Activated T-cell treated with anti-CD3 and anti-CD28 coated beads, Interleukin-2, amount 50 U/mL, for 48 hours (primary cell): ENCODE data around the gene NEK5.
"Not testable (repeated sequence)": the region's sequence is repeated elsewhere in the genome, so short reads cannot be mapped to it uniquely, and the experiment has no call there.

Experiments used
- DNase-seq, 2 experiments: peaks; one replicate each; pipeline ENCODE4 v3.0.0-alpha.2; 2020

Gene NEK5

DNA sequence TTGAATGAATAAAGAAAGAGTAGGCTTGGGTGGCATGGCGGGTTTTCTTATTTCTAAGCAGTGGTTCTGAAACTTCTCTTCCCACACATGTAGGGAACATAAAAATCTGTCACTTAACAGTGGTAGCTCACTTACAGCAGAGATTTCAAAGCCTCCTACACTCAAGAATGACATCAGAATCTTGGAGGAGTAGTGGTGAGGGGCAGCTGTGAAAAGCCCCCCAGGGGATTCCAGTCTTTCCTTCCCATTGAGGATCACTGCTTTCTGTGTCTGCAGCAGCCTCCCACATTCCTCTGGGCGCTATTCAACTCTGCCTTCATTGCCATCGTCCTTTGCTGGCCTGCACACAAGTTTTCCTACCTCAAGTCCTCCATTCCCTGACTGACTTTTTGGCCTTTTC, 8.6 kb upstream of the NEK5 start:
- no peak for DNase-seq

DNA sequence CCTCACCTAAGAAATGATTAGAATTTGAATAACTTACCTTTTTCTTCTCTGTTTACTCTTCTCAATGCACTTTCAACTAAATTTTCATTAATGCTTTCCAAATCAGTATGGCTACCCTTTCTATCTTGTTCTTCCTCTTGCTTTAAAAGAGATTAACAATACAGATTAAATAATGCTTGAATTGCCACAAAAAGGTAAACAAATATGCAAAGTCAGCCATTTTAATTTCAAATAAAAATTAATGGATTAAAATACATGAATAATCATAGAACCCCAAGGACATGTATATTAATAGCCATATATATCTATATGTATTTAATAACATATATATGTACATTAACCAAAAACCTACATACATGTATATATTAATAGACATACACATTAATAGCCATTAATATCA, 7.9 kb upstream of the NEK5 start:
- no peak for DNase-seq

DNA sequence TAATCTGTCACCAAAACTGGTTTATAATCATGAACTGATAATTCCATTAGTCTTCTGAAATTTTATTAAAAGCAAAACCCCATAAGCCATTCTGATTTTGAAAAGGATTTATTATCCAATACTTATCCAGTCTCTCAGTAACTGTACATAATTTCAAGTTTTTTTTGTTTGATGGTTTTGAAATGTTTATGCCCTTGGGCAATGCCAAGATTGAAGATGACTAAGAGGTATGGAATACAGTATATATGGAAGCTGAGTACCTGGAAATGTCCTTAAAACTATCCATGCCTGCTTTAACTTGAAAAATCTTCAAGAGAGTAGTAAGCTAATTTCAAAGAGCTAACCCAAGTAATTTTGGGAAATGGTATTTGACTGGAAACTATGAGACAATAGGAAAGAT, 1.8 kb upstream of the NEK5 start:
- DNase-seq = no peak

DNA sequence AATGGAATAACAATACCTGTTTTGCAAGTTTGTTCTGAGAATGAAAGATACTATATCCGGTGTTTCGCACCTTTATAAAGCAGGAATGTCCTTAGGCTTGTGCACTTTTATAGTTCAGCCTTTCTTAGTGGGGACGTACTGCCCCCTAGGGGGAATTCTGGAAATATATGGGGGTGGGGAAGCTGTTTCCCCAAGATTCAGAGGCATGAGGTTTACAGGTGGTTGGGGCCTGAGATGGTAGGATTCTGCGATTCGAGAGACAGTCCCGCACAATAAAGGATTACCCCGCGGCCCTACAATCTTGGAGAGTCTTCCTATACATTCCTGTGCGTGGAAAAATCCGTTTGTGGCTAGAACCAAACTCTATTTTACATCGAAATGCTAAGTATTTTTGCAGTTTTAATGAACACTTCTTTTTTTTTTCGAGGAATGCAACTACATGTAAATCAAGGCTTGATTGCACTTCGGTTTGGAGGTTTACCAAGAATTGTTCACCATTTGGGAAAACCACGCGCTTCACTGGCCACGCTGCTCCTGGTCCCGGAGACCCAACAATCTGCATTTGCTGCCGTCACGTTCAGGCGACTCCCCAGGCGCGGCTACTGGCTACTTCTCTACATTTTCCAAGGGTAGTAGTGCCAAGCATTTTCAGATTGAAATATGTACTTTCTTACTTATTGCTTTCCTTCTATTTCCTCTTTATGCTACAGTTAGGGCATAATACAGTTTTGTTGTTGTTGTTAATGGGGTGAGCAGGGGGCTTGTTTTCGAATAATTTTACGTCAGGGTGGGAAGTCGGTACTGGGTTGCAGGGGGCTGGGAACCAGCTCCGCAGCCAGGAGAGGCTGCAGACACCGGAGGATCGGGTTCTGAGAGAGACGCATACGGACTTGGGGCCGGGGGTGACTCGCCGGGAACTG, 830 bp downstream of the NEK5 start:
- DNase-seq = peak; percentile 67 to 68

DNA sequence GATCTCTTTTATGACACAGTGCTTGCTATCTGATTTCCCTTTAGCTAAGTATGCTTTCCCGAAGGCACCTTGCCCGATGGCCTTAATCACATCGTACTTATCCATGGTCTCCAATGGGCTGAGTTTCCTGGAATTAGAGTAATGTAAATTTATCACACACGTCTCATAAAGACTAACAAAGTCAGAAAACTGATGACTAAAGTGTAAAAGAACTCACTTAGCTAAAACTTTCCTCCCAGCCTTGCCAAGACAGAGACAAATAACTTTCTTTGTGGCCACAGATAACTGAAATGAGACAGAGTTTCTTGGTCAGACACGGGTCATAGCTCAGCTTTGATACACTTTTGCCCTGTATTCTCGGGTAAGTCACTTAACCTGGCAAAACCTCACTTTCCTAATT, 1.5 kb downstream of the NEK5 start:
- DNase-seq = no peak

DNA sequence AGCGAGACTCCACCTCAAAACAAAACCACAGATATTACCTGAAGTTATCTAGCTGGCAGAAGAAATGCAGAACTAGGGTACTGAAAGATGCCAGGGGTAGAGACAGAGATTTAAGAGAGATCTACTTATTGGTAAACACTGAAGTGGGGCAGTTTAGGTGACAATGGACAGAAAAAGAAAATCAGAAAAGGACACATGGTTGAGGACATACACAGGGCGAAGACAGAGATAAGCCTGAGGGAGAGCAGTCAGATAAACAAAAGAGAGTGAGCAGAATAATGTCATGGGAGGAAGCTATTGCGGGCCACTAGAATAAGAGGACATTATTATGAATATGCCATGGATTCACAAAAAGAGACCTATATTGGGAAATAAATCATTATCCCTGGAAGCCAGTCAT, 3.3 kb downstream of the NEK5 start:
- DNase-seq = no peak

DNA sequence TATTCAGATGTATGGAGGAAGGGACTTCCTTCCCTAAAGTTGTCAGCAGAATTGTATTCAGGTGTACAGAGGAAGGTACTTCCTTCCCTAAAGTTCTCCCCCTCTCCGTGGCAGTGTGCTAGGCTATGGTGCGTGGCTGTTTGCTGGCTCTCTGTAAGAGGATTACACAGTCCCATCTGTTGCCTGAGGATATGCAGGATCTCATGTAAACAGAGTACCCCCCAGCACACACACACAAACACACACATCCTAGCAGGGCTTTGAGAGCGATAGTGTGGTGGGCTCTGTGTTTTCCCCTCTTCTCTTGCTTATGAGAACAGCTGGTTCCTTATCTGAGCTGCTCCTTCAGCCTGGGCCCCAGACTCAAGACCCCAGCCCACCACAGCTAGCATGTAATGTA, 10.3 kb downstream of the NEK5 start:
- no peak for DNase-seq

DNA sequence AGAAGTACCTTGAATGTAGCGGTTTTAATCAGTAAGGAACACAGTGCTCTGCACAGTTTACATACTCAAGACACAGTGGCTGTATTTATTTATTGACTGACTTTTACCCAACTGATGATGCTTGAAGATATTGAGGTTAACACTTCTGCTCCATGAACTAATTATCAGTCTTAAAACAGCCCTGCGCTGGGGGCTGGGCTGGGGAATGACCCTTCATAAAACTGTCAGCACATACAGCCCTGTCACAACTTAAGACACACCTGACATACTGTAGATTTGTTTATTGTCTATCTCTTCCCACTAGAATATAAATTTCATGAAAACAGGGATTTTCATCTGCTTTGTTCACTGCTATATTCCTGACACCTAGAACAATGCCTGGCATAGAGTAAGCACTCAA, 10.8 kb downstream of the NEK5 start:
- DNase-seq = no peak

DNA sequence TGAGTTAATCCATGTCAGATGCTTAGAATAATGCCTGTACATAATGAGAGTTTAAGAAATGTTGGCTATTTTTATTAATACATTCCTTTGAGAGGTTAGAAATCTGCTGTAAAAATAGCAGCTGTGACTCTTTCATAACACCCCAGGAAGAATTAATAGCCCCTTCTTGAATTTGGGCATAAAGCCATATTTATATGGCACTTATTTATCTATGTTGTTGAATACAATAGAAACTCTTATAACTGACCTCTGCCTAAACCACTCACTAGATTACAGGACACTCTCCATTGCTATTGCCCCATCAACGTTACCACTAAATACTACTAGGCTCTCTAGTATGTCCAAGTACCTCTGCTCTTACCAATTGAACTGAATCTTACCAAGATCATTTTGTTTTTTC, 16.3 kb downstream of the NEK5 start:
- DNase-seq = no peak

DNA sequence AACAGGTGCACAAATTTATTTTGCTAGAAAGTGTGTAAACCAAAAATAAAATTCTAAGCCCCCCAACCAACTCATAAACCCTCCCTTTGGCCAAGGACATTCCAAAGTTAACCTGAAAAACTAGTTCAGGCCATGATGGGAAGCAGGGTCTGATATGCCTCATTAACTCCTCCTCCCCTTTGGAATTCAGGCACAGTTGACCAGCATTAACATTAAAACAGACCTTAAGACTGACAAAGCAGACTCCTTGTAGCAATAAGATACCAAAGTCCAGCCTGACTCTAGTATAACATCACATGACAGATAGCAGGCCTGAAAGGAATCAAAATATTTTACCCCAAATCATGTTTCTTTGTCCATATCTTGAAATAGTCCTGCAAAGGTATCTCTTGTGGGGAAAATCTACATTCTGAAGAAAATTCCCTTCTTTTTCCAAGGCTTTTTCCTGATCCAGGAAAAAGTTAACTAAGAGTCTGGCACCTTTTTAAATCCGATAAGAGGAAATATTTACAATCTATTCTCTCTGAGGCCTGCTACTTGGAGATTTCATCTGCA, 19.7 kb downstream of the NEK5 start:
- no peak for DNase-seq

DNA sequence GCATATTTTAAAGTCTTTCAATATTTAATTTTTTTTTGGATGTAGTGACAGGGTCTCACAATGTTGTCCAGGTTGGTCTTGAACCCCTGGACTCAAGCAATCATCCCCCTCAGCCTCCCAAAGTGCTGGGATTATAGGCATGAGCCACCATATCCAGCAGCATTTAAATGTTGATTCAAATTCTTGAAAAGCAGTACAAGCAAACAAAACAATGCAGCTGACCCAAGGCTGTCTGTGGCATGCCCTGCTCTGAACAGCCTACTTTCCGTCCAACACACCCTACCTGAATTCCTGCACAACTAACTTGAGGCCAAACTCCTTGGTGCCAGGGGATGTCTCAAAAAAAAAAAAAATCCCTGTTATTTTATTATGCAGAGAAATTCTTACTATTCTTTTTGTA, 23.0 kb downstream of the NEK5 start:
- DNase-seq = no peak

DNA sequence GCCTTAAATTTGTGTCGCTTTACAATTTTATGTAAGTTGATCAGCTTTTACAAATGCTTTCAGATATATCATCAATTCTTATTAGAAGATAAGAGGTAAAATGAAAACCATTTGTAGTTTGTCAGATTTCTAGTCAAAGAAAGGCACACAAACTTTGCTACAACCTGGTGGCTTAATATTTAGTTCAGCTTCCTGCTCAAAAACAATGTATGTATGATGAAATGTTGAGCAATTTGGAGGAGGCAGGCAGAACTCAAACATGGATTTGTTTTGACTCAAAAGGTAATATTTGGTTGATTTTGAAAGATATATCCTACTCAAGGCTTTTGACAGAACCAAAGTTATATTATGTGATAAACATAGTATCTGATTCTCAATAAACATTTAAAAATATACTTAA, 24.2 kb downstream of the NEK5 start:
- DNase-seq = no peak

DNA sequence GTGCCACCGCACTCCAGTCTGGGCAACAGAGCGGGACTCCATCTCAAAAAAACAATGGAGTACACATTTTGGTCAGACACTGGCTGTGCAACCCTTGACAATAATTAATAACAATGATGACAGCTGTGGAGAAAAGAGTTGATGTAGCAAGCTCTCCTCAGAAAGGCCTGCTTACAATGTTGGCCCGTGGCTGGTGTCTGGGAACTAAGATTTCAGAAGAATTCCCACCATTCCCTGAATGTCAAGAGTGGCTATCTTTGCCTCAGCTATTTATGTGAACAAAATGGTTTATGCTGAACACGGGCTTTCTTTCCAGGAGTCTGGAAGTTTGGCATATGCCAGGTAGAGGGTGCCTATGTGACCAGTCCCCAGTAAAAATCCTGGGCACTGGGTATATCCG, 25.5 kb downstream of the NEK5 start:
- no peak for DNase-seq

DNA sequence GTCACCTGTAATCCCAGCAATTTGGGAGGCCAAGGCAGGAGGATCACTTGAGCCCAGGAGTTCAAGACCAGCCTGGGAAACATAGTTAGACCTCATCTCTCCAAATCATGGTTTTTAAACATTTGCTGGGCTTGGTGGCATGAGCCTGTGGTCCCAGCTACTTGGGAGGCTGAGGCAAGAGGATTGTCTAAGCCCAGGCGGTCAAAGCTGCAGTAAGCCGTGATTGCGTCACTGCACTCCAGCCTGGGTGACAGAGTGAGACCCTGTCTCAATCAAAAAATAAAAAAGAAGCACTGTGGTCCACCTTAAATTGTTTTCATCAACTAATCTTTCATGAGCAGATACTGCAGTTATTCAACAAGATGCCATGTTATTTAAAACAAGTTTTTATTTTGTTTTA, 26.4 kb downstream of the NEK5 start:
- not testable (repeated sequence) for DNase-seq

DNA sequence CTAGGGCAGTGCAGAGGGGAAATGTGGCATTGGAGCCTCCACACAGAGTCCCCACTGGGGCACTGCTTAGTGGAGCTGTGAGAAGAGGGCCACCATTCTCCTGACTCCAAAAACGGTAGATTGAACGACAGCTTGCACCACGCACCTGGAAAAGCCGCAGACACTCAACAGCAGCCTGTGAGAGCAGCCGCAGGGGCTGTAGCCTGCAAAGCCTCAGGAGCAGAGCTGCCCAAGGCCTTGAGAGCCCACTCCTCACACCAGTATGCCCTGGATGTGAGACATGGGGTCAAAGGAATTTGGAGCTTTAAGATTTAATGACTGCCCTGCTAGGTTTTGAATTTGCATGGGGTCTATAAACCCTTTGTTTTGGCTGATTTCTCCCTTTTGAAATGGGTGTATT, 31.7 kb downstream of the NEK5 start:
- DNase-seq = no peak

DNA sequence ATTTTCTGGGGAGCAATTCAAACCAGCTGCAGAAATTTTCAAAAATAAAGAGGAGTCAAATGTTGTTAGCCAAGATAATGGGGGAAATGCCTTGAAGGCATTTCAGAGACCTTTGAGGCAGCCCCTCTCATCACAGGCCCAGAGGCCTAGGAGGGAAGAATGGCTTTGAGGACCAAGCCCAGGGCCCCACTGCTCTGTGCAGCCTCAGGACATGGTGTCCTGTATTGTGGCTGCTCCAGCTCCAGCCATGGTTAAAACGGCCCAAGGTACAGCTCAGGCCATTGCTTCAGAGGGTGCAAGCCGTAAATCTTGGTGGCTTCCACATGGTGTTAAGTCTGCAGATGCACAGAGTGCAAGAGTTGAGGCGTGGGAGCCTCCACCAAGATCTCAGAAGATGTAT, 32.1 kb downstream of the NEK5 start:
- no peak for DNase-seq

DNA sequence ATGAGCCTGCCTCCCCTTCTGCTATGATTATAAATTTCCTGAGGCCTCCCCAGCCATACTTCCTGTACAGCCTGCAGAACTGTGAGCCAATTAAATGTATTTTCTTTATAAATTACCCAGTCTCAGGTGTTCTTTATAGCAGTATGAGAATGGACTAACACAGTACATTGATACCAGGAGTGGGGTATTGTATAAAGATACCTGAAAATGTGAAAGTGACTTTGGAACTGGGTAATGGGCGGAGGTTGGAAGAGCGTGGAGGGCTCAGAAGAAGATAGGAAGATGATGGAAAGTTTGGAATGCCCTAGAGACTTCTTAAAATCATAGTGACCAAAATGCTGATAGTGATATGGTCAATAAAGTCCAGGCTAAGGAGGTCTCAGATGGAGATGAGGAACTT, 32.8 kb downstream of the NEK5 start:
- DNase-seq = no peak

DNA sequence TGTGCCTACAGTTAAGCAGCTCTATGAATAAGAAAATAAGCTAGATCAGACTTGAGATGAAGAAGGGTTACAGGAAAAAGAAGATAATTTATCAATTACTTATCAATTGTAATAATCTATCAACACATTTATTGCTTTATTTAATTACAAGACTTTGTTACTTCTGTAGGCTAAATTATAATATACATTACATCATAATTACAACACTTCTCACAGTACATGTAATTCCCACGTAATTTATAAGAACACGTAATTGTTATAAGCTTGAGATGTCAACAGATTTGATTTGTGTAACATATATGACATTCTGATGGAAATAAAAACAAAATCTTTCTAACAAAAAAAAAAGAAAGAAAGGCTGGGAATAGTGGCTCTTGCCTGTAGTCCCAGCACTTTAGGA, 36.8 kb downstream of the NEK5 start:
- DNase-seq = no peak

DNA sequence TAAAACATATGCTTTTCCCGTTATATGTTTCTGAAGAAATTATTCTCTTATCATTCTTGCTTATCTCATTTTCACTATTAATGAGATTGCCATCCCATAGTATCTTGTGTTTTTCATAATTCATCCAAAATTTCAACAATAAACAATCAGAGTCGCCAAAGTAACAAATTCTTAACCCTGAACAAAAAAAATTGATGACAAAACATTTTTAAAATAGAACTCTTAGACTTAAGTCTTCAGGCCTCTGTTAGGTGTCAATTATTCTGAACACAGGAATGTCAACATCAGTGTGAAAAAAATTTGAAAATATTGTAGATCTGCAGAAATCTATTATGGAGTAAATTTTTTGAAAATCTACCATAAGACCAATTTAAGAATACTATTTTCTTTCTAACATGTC, 37.4 kb downstream of the NEK5 start:
- no peak for DNase-seq

DNA sequence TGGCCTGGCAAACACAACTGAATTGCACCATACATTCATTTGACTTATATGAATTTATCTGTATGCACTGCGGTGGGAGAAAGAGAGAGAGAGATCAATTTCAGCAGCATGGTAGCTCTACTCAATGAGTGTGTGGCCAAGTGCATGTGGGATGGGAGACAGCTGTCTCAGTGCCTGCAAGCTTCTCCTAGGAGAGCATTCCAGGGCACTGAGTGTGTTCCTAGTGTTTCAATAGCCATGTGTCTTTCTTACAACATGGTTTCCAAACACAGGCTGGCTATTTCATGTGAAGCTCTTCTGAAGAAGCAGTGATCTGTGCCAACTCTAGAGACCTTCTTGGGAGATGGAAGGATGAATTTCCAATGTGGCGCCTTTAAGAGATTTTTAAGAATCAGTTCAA, 43.5 kb downstream of the NEK5 start:
- no peak for DNase-seq

DNA sequence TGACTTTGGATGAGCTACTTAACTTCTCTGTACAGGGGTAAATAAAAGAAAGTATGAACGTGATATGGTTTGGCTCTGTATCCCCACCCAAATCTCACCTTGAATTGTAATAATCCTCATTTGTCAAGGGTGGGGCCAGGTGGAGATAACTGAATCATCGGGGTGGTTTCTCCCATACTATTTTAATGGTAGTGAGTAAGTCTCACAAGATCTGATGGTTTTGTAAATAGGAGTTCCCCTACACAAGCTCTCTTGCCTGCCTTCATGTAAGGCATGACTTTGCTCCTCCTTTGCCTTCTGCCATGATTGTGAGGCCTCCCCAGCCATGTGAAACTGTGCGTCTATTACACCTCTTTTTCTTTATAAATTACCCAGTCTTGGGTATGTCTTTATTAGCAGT, 43.9 kb downstream of the NEK5 start:
- DNase-seq = not testable (repeated sequence)

DNA sequence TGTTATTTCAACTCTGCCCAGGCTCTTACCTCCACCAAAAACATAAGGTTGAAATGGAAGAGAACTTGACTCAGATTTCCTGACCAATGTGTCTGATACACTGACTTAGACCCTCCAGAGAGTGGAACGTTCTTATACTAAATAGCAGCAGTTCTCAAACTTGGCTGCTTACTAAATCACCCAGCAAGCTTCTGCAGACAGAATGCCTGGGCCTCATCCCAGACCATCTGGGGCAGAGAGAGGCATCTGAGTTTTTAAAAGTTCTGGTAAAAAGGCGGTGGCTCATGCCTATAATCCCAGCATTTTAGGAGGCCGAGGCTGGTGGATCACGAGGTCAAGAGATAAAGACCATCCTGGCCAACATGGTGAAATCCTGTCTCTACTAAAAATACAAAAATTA, 46.3 kb downstream of the NEK5 start:
- DNase-seq = no peak

DNA sequence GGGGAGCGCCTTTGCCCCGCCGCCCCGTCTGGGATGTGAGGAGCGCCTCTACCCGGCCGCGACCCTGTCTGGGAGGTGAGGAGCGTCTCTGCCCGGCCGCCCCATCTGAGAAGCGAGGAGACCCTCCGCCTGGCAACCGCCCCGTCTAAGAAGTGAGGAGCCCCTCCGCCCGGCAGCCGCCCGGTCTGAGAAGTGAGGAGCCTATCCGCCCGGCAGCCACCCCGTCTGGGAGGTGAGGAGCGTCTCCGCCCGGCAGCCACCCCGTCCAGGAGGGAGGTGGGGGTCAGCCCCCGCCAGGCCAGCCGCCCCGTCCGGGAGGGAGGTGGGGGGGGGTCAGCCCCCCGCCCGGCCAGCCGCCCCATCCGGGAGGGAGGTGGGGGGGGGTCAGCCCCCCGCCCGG, 49.0 kb downstream of the NEK5 start:
- not testable (repeated sequence) for DNase-seq

DNA sequence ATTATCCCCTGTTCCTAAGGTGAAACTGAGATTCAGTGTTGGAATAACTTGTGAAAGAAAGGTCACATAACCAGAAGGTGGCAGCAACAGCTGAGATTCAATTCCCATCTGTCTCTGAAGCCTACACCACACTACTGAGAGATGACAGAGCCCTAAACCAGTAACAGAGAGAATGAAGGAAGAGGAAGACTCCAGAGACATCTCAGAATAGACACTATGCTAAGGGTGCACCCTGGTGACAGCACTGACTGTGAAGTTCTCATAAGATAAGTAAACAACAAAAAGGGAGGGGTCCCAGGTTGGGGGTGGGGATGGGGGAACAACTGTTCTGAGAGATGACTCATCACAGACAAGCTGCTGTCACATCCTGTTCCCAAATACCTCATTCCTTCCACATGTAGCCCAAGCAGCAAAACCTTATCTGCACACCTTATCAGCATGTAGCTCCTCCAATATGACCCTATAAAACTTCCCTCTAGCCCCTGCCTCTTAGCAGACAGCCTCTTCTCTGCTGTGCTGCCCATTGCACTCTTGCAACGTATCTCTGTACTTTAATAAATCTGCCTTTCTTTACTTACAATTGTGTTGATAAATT, 57.8 kb downstream of the NEK5 start:
- DNase-seq = peak; percentile 23 to 27

DNA sequence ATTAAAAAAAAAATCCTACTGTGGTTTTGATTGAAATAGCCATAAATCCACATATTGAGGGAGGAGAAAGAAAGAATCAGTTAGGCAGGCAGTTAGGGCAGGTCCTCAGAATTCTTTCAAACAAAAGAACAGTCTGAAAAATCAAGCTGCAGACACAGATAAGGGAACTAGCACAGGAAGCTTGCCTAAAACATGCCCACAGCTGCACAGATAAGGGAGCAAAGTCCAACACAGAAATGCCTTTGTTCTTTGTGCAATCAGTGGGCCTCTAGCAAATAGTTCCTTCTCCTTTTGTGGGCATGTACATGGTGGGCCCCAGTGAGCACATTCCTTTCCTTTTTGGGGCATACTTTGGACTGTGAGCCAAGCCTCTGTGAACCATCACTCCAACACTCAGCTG, 61.6 kb downstream of the NEK5 start:
- no peak for DNase-seq
